Liver (tissue), 9 donors: ENCODE data around the gene DNAJC8. TPM values are rescaled to one million over a fixed set of nuclear protein-coding genes. Genes with fewer than 3 reads are reported as not detected.

ENCODE experiments used
- DNase-seq: peaks from one replicate; pipeline ENCODE4 v3.0.0-alpha.2; 2017; ENCODE audit warnings: low spot score
- H3K27ac ChIP-seq, 2 donors: one replicate each; pipeline ENCODE4 v1.7.0; 2013; ENCODE audit warnings: inconsistent platforms in 2 of 2, low read length in 2 of 2, control low read depth in 1 of 2, low read depth in 1 of 2, mild to moderate bottlenecking in 1 of 2
- H3K27me3 ChIP-seq, 4 donors: one replicate each; pipeline versions ENCODE4 v1.6.1 to v1.7.0; 2013; ENCODE audit warnings: low read length in 3 of 4, inconsistent platforms in 1 of 4, mild to moderate bottlenecking in 1 of 4, moderate library complexity in 1 of 4; ENCODE audit not compliant: control insufficient read depth in 4 of 4, insufficient read depth in 4 of 4
- H3K36me3 ChIP-seq, 4 donors: one replicate each; pipeline versions ENCODE4 v1.6.1 to v1.7.0; 2013; ENCODE audit warnings: low read length in 3 of 4, mild to moderate bottlenecking in 3 of 4, low read depth in 1 of 4, moderate library complexity in 1 of 4; ENCODE audit not compliant: control insufficient read depth in 4 of 4, insufficient read depth in 3 of 4
- H3K4me1 ChIP-seq, 4 donors: one replicate each; pipeline versions ENCODE4 v1.6.1 to v1.7.0; 2013; ENCODE audit warnings: low read length in 3 of 4, mild to moderate bottlenecking in 3 of 4, moderate library complexity in 1 of 4; ENCODE audit not compliant: control insufficient read depth in 4 of 4, insufficient read depth in 4 of 4
- H3K4me3 ChIP-seq, 3 donors: one replicate each; pipeline versions ENCODE4 v1.6.1 to v1.7.0; 2013; ENCODE audit warnings: low read length in 3 of 3, control low read depth in 1 of 3, low read depth in 1 of 3, mild to moderate bottlenecking in 1 of 3
- H3K9ac ChIP-seq, 2 donors: one replicate each; pipeline ENCODE4 v1.7.0; 2013; ENCODE audit warnings: low read length in 2 of 2, mild to moderate bottlenecking in 2 of 2, moderate library complexity in 2 of 2, control low read depth in 1 of 2, low read depth in 1 of 2
- H3K9me3 ChIP-seq, 4 donors: one replicate each; pipeline versions ENCODE4 v1.6.1 to v1.7.0; 2013; ENCODE audit warnings: low read length in 3 of 4; ENCODE audit not compliant: control insufficient read depth in 4 of 4
- ATF3 ChIP-seq: IDR thresholded peaks from 2 replicates; pipeline ENCODE4 v1.6.1; 2016; ENCODE audit warnings: antibody characterized with exemption
- CTCF ChIP-seq: fragments of 150-350 bp; IDR thresholded peaks from 2 replicates; pipeline ENCODE4 v1.5.1; 2017; ENCODE audit warnings: improper control_type of control experiment, low read depth, low read length; ENCODE audit not compliant: missing input control
- FOXA1 ChIP-seq: IDR thresholded peaks from 2 replicates; pipeline ENCODE4 v1.6.1; 2016; ENCODE audit warnings: antibody characterized with exemption
- FOXA2 ChIP-seq: IDR thresholded peaks from 2 replicates; pipeline ENCODE4 v1.6.1; 2016; ENCODE audit warnings: antibody characterized with exemption
- GABPA ChIP-seq, 2 donors: IDR thresholded peaks in 1 of 2; conservative IDR thresholded peaks in 1 of 2; 2 replicates each; pipeline ENCODE4 v1.6.1; 2016; ENCODE audit warnings: antibody characterized with exemption in 2 of 2, mild to moderate bottlenecking in 1 of 2, moderate library complexity in 1 of 2
- HNF4A ChIP-seq, 2 donors: conservative IDR thresholded peaks; 2 replicates each; pipeline ENCODE4 v1.6.1; 2016; ENCODE audit warnings: antibody characterized with exemption in 2 of 2, mild to moderate bottlenecking in 2 of 2
- HNF4G ChIP-seq: IDR thresholded peaks from 2 replicates; pipeline ENCODE4 v1.6.1; 2016; ENCODE audit warnings: antibody characterized with exemption
- JUND ChIP-seq, 2 donors: IDR thresholded peaks; 2 replicates each; pipeline ENCODE4 v1.6.1; 2016; ENCODE audit warnings: antibody characterized with exemption in 2 of 2
- MAX ChIP-seq: IDR thresholded peaks from 2 replicates; pipeline ENCODE4 v1.6.1; 2016; ENCODE audit warnings: antibody characterized with exemption
- NR2F2 ChIP-seq: IDR thresholded peaks from 2 replicates; pipeline ENCODE4 v1.6.1; 2016; ENCODE audit warnings: antibody characterized with exemption
- RAD21 ChIP-seq, 2 donors: IDR thresholded peaks; 2 replicates each; pipeline ENCODE4 v1.6.1; 2016; ENCODE audit warnings: antibody characterized with exemption in 2 of 2, mild to moderate bottlenecking in 2 of 2
- RXRA ChIP-seq, 2 donors: IDR thresholded peaks; 2 replicates each; pipeline ENCODE4 v1.6.1; 2017 to 2018; ENCODE audit warnings: antibody characterized with exemption in 2 of 2, mild to moderate bottlenecking in 1 of 2
- SP1 ChIP-seq: IDR thresholded peaks from 2 replicates; pipeline ENCODE4 v1.6.1; 2018; ENCODE audit warnings: antibody characterized with exemption, mild to moderate bottlenecking
- TAF1 ChIP-seq: conservative IDR thresholded peaks from 2 replicates; pipeline ENCODE4 v1.6.1; 2016; ENCODE audit warnings: antibody characterized with exemption, mild to moderate bottlenecking
- YY1 ChIP-seq: IDR thresholded peaks from 2 replicates; pipeline ENCODE4 v1.6.1; 2016; ENCODE audit warnings: antibody characterized with exemption, mild to moderate bottlenecking
- WGBS: extraction: QIAGEN DNeasy Blood & Tissue Kit; methylation state at CpG from one replicate; pipeline ENCODE4 v1.1.7; 2013; 5-methylcytosine and 5-hydroxymethylcytosine counted together
- polyA plus RNA-seq, 2 donors: library from polyadenylated mRNA; stranded (reverse) in 1 of 2; unstranded in 1 of 2; fragments of 200-250 nt in 1 of 2; fragments of >200 nt in 1 of 2; fragmentation: Nextera tagmentation in 1 of 2; extraction: Ambion mirVana in 1 of 2; gene quantifications; one replicate each; pipeline versions ENCODE4 v1.2.1 to v1.2.3, GENCODE V29; 2013 to 2015
- total RNA-seq, 2 donors: library from RNA; depleted of rRNA; stranded (reverse); fragments of >200 nt; gene quantifications; one replicate each; pipeline ENCODE4 v1.2.3, GENCODE V29; 2014
- TF ChIP-seq, protein P1 (sequence below): IDR thresholded peaks from 2 replicates; pipeline ENCODE4 v1.6.1; 2016; ENCODE audit warnings: antibody characterized with exemption
- TF ChIP-seq, protein P2 (sequence below): IDR thresholded peaks from 2 replicates; pipeline ENCODE4 v1.6.1; 2016; ENCODE audit warnings: antibody characterized with exemption, mild to moderate bottlenecking
- donor health status: healthy.
- donor health status: healthy.
- donor health status: healthy.
- donor health status: healthy.
- donor health status: healthy.

DNAJC8 gene
- total and polyA plus RNA-seq, 4 donors = 14.9 to 38.6 (median 25.2) TPM

- no peak for DNase-seq
These were observed 36.5 kb downstream of the DNAJC8 start for GRCh38 chr1:28196330-28196729.

More at GRCh38 chr1:28196330-28196729, 36.5 kb downstream of the DNAJC8 start:
- H3K27me3 ChIP-seq = no peaks in the 10 kb centered on the region
- H3K36me3 ChIP-seq = peaks cover 0 to 28% (median 9%) of the 10 kb centered on the region in 4 donors
- TF ChIP-seq TAF1 = no peak
- TF ChIP-seq MAX = no peak
- TF ChIP-seq FOXA2 = no peak
- no peak for TF ChIP-seq GABPA (IDR thresholded peaks at IDR 0.05 in 1 of 2, conservative IDR thresholded peaks at IDR 0.05 in 1 of 2)
- TF ChIP-seq HNF4G = no peak
- no peak for TF ChIP-seq YY1
- no peak for TF ChIP-seq CTCF
- no peak for TF ChIP-seq HNF4A (conservative IDR thresholded peaks at IDR 0.05)
- no peak for TF ChIP-seq JUND (IDR thresholded peaks at IDR 0.05)
- TF ChIP-seq, protein P1, sequence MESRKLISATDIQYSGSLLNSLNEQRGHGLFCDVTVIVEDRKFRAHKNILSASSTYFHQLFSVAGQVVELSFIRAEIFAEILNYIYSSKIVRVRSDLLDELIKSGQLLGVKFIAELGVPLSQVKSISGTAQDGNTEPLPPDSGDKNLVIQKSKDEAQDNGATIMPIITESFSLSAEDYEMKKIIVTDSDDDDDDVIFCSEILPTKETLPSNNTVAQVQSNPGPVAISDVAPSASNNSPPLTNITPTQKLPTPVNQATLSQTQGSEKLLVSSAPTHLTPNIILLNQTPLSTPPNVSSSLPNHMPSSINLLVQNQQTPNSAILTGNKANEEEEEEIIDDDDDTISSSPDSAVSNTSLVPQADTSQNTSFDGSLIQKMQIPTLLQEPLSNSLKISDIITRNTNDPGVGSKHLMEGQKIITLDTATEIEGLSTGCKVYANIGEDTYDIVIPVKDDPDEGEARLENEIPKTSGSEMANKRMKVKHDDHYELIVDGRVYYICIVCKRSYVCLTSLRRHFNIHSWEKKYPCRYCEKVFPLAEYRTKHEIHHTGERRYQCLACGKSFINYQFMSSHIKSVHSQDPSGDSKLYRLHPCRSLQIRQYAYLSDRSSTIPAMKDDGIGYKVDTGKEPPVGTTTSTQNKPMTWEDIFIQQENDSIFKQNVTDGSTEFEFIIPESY = no peak
- TF ChIP-seq FOXA1 = no peak
- TF ChIP-seq, protein P2, sequence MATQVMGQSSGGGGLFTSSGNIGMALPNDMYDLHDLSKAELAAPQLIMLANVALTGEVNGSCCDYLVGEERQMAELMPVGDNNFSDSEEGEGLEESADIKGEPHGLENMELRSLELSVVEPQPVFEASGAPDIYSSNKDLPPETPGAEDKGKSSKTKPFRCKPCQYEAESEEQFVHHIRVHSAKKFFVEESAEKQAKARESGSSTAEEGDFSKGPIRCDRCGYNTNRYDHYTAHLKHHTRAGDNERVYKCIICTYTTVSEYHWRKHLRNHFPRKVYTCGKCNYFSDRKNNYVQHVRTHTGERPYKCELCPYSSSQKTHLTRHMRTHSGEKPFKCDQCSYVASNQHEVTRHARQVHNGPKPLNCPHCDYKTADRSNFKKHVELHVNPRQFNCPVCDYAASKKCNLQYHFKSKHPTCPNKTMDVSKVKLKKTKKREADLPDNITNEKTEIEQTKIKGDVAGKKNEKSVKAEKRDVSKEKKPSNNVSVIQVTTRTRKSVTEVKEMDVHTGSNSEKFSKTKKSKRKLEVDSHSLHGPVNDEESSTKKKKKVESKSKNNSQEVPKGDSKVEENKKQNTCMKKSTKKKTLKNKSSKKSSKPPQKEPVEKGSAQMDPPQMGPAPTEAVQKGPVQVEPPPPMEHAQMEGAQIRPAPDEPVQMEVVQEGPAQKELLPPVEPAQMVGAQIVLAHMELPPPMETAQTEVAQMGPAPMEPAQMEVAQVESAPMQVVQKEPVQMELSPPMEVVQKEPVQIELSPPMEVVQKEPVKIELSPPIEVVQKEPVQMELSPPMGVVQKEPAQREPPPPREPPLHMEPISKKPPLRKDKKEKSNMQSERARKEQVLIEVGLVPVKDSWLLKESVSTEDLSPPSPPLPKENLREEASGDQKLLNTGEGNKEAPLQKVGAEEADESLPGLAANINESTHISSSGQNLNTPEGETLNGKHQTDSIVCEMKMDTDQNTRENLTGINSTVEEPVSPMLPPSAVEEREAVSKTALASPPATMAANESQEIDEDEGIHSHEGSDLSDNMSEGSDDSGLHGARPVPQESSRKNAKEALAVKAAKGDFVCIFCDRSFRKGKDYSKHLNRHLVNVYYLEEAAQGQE = no peak
- no peak for TF ChIP-seq NR2F2
- TF ChIP-seq SP1 = no peak
- no peak for TF ChIP-seq ATF3
- TF ChIP-seq RXRA (IDR thresholded peaks at IDR 0.05) = no peak
- TF ChIP-seq RAD21 (IDR thresholded peaks at IDR 0.05) = no peak
- H3K4me3 ChIP-seq = no peak overlapping the region
- WGBS = 93% methylated on average over 3 of the region's 3 CpGs
- no peak overlapping the region for H3K27ac ChIP-seq
- no peaks in the 10 kb centered on the region for H3K9me3 ChIP-seq
- H3K9ac ChIP-seq = no peak overlapping the region
- peaks cover 0 to 12% (median 2%) of the 10 kb centered on the region in 4 donors for H3K4me1 ChIP-seq
